Stomach (tissue), 9 donors: ENCODE data around the gene MISP. TPM values are rescaled to one million over a fixed set of nuclear protein-coding genes. Genes with fewer than 3 reads are reported as not detected.
A peak's percentile ranks its signal among the peaks of the same experiment; 100 is the strongest.

Source experiments
- DNase-seq, 2 donors: peaks; one replicate each; pipeline versions ENCODE4 v3.0.0 to v3.0.0-alpha.2; 2013 to 2019
- H3K27ac ChIP-seq, 5 donors: fragments of 200-600 bp in 4 of 5; sonication (generic) in 4 of 5; one replicate each; pipeline ENCODE4 v1.5.1; 2013 to 2019; ENCODE audit warnings: mild to moderate bottlenecking in 1 of 5, moderate library complexity in 1 of 5
- H3K27me3 ChIP-seq, 3 donors: fragments of 200-600 bp; sonication (generic); one replicate each; pipeline ENCODE4 v1.5.1; 2017 to 2019; ENCODE audit warnings: mixed run types in 1 of 3
- H3K36me3 ChIP-seq, 4 donors: fragments of 200-600 bp; sonication (generic); 1 replicate in 3 of 4; 2 replicates in 1 of 4; pipeline ENCODE4 v1.5.1; 2016 to 2019
- H3K4me1 ChIP-seq, 4 donors: fragments of 200-600 bp; sonication (generic); one replicate each; pipeline ENCODE4 v1.5.1; 2016 to 2019
- H3K4me3 ChIP-seq, 4 donors: fragments of 200-600 bp; sonication (generic) in 3 of 4; one replicate each; pipeline ENCODE4 v1.5.1; 2016 to 2019; ENCODE audit warnings: mild to moderate bottlenecking in 1 of 4
- H3K9me3 ChIP-seq, 4 donors: fragments of 200-600 bp; sonication (generic); one replicate each; pipeline ENCODE4 v1.5.1; 2016 to 2019
- EP300 ChIP-seq: sonication (generic); formaldehyde crosslinking; IDR thresholded peaks from one replicate; pipeline ENCODE4 v1.6.1; 2017; ENCODE audit warnings: antibody characterized with exemption
- POLR2A ChIP-seq, 4 donors: fragments of 450-650 bp; IDR thresholded peaks; one replicate each; pipeline ENCODE4 v1.6.1; 2016; ENCODE audit warnings: antibody characterized with exemption in 4 of 4, control low read depth in 2 of 4, mild to moderate bottlenecking in 1 of 4, moderate library complexity in 1 of 4
- POLR2AphosphoS5 ChIP-seq, 3 donors: sonication (generic); formaldehyde crosslinking; IDR thresholded peaks; one replicate each; pipeline ENCODE4 v1.6.1; 2016; ENCODE audit warnings: antibody characterized with exemption in 3 of 3
- WGBS, 5 donors: extraction: QIAGEN DNeasy Blood & Tissue Kit in 3 of 5; methylation state at CpG; one replicate each; pipeline versions ENCODE4 v1.1.5 to v1.1.7; 2013 to 2018; 5-methylcytosine and 5-hydroxymethylcytosine counted together
- intact Hi-C: fragments of 100-400 bp; cut with DNase I; formaldehyde crosslinking; loops from one replicate; pipeline ENCODE4 v1.15.1; 2023; ENCODE audit warnings: low total_unique reads
- polyA plus RNA-seq, 3 donors: library from polyadenylated mRNA; stranded (reverse); fragments of 200-250 nt; gene quantifications; one replicate each; pipeline ENCODE4 v1.2.3, GENCODE V29; 2013
- total RNA-seq, 5 donors: library from RNA; depleted of rRNA; stranded (reverse); fragments of >200 nt; gene quantifications; one replicate each; pipeline versions ENCODE4 v1.1.0 to v1.2.3, GENCODE V29; 2014 to 2016
- TF ChIP-seq, protein P1 (sequence below), 7 experiments: fragments of 450-650 bp in 4 of 7; fragments of 200-600 bp in 3 of 7; sonication (generic) in 3 of 7; IDR thresholded peaks; one replicate each; pipeline ENCODE4 v1.5.1; 2016 to 2019; ENCODE audit warnings: antibody characterized with exemption in 7 of 7, control low read depth in 2 of 7, mild to moderate bottlenecking in 1 of 7
- donor health status: healthy with polysubstance abuse.
- donor health status: Bipolar disorder and iron deficiency.
- donor health status: healthy.

Gene MISP
- total and polyA plus RNA-seq, 8 donors, result 2.1 to 149 (median 12.7) TPM

DNA sequence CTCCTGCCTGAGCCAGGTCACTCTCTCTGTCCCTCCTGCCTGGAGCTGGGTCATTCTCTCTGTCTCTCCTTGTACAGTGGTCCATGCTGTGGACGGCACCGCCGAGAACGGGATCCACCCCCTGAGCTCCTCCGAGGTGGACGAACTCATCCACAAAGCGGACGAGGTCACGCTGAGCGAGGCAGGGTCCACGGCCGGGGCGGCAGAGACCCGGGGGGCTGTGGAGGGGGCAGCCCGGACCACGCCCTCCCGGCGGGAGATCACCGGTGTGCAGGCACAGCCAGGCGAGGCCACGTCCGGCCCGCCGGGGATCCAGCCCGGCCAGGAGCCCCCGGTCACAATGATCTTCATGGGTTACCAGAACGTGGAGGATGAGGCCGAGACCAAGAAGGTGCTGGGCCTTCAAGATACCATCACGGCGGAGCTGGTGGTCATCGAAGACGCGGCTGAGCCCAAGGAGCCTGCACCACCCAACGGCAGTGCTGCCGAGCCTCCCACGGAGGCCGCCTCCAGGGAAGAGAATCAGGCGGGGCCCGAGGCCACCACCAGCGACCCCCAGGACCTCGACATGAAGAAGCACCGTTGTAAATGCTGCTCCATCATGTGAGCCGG is 4.6 kb upstream of the MISP start:
- 93 to 98% (median 95%) methylated on average over 21 to 43 of the region's 43 CpGs for WGBS, 5 donors
- H3K27me3 ChIP-seq, result peaks cover 0 to 9% (median 0%) of the 10 kb centered on the region in 3 donors

DNA sequence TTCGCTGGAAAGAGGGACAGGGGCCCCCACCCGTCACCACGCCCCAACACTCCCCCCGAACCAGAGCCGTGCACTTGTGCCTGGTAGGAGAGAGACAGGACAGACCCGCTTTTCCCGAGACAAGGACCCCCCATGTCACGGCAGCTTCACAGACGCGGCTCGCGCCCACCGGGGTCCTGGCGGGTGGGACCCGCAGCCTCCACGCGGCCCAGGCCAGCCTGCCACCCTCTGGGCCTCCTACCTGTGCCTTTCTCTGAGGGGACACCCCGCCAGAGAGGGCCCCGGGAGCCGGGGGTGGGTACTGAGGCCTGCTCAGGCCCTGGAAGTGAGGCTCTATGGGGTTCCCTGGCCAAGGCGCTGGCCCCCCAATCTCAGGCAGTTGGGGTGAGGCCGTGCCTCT is 4.0 kb upstream of the MISP start:
- Histone ChIP-seq H3K4me3 (no peak overlapping the region), H3K27me3 (peaks cover 0 to 15% (median 0%) of the 10 kb centered on the region in 3 donors), H3K27ac (no peak overlapping the region), H3K36me3 (peaks cover 0 to 20% (median 13%) of the 10 kb centered on the region in 4 donors), H3K4me1 (peaks cover 7 to 24% (median 15%) of the 10 kb centered on the region in 4 donors), H3K9me3 (peaks cover 0 to 30% (median 19%) of the 10 kb centered on the region in 4 donors)
- intact Hi-C loops, result no loop called here
- 94 to 98% (median 97%) methylated on average over 17 to 22 of the region's 22 CpGs for WGBS, 5 donors
- DNase-seq, result no peak
- TF ChIP-seq, protein P1, sequence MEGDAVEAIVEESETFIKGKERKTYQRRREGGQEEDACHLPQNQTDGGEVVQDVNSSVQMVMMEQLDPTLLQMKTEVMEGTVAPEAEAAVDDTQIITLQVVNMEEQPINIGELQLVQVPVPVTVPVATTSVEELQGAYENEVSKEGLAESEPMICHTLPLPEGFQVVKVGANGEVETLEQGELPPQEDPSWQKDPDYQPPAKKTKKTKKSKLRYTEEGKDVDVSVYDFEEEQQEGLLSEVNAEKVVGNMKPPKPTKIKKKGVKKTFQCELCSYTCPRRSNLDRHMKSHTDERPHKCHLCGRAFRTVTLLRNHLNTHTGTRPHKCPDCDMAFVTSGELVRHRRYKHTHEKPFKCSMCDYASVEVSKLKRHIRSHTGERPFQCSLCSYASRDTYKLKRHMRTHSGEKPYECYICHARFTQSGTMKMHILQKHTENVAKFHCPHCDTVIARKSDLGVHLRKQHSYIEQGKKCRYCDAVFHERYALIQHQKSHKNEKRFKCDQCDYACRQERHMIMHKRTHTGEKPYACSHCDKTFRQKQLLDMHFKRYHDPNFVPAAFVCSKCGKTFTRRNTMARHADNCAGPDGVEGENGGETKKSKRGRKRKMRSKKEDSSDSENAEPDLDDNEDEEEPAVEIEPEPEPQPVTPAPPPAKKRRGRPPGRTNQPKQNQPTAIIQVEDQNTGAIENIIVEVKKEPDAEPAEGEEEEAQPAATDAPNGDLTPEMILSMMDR (IDR thresholded peaks at IDR 0.05), result no peak
- no peak for TF ChIP-seq EP300

More for the DNA sequence above, 4.6 kb upstream of the MISP start:
- TF ChIP-seq EP300, result no peak
- no peak for TF ChIP-seq POLR2A (IDR thresholded peaks at IDR 0.05)
- TF ChIP-seq, protein P1 (IDR thresholded peaks at IDR 0.05), result no peak
- TF ChIP-seq POLR2AphosphoS5 (IDR thresholded peaks at IDR 0.05), result no peak
- Histone ChIP-seq H3K9me3 (peaks cover 0 to 30% (median 19%) of the 10 kb centered on the region in 4 donors), H3K4me1 (peaks cover 4 to 18% (median 9%) of the 10 kb centered on the region in 4 donors), H3K36me3 (peaks cover 0 to 20% (median 13%) of the 10 kb centered on the region in 4 donors), H3K4me3 (no peak overlapping the region), H3K27ac (no peak overlapping the region)
- intact Hi-C loops, result no loop called here
- DNase-seq, result no peak

DNA sequence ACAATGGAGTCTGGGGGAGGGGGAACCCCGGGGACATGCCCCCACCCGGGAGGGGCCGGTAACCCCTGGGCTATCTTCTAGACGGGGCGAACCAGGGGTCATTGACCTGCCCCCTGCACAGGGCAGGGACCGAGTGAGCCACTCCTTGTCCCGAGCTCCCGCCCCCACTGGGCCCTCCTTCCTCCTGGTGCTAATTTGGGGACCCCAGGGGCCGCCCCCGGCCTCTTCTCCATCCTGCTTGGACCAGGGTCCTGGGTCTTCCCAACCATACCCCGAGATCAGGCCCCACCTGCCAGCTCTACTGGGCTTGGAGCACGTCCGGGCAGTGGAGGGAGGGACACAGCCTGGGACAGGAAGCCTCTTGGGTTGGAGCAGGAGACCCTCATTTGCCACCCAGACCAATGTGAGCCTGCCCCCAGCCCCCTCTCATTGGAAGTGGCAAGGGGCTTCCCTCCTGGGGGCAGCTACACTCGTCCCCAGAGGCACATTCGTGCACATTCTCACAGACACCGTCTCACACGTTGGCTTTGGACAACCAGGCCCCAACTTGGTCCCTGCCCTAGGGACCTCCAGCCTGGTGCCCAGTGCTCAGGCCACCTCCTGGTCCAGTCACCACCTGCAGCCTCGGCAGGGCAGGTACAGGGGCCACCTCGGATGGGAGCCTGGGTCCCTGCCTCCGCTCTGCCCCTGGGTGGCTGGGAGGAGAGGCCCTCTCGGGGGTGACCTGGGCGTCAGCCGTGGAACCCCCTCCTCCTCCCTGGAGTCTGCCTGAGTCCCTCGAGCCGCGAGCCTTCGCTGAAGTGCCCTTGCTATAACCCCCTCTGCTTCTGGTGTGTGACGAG is 3.3 kb upstream of the MISP start:
- Histone ChIP-seq H3K4me3 (peak overlapping the region in 1 of 4 donors; percentile 3), H3K27ac (peak overlapping the region in 4 of 5 donors; percentile 23 to 39 (median 38)), H3K36me3 (peaks cover 0 to 20% (median 13%) of the 10 kb centered on the region in 4 donors), H3K4me1 (peaks cover 8 to 31% (median 22%) of the 10 kb centered on the region in 4 donors), H3K27me3 (peaks cover 0 to 22% (median 0%) of the 10 kb centered on the region in 3 donors), H3K9me3 (peaks cover 0 to 30% (median 19%) of the 10 kb centered on the region in 4 donors)
- intact Hi-C loops, result no loop called here
- DNase-seq, result no peak
- no peak for TF ChIP-seq EP300
- TF ChIP-seq, protein P1 (IDR thresholded peaks at IDR 0.05), result no peak
- TF ChIP-seq POLR2AphosphoS5 (IDR thresholded peaks at IDR 0.05), result no peak
- TF ChIP-seq POLR2A (IDR thresholded peaks at IDR 0.05), result no peak
- WGBS, 5 donors, result 80 to 89% (median 84%) methylated on average over 18 to 28 of the region's 28 CpGs

DNA sequence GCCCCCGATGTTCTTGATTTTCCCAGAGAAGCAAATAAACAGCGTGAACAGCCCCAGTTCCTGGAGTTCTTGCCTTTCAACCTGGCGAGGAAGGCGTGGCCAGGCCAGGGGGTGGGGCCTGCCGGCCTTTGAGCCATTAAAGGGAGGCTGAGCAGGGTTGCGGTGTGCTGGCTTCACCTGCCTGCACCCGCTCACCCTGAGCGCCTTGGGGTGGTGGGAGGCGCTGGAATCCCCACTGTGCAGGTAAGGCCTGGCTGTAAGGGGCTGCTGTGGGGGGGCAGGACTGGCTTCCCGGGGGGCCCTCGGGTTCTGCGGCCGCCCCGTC is 2.7 kb upstream of the MISP start:
- TF ChIP-seq, protein P1 (IDR thresholded peaks at IDR 0.05), result no peak
- no peak for TF ChIP-seq POLR2AphosphoS5 (IDR thresholded peaks at IDR 0.05)
- TF ChIP-seq EP300, result no peak
- no peak for TF ChIP-seq POLR2A (IDR thresholded peaks at IDR 0.05)
- 40 to 76% (median 62%) methylated on average over 9 to 14 of the region's 14 CpGs for WGBS, 5 donors
- Histone ChIP-seq H3K27me3 (peaks cover 0 to 24% (median 0%) of the 10 kb centered on the region in 3 donors), H3K36me3 (peaks cover 0 to 20% (median 13%) of the 10 kb centered on the region in 4 donors), H3K27ac (peak overlapping the region in 4 of 5 donors; percentile 23 to 39 (median 38)), H3K4me3 (peak overlapping the region in 1 of 4 donors; percentile 3), H3K4me1 (peaks cover 11 to 37% (median 28%) of the 10 kb centered on the region in 4 donors), H3K9me3 (peaks cover 0 to 30% (median 19%) of the 10 kb centered on the region in 4 donors)
- intact Hi-C loops, result no loop called here
- DNase-seq, result peak; percentile 69 to 89
